COR-L47 (cell line): ENCODE data around the gene ZNF91.
"Not testable (repeated sequence)": the region's sequence is repeated elsewhere in the genome, so short reads cannot be mapped to it uniquely, and the experiment has no call there.

Source experiments
- DNase-seq: peaks from one replicate; lab custom pipeline; 2025; lab: John Stamatoyannopoulos, UW

Gene ZNF91

DNA sequence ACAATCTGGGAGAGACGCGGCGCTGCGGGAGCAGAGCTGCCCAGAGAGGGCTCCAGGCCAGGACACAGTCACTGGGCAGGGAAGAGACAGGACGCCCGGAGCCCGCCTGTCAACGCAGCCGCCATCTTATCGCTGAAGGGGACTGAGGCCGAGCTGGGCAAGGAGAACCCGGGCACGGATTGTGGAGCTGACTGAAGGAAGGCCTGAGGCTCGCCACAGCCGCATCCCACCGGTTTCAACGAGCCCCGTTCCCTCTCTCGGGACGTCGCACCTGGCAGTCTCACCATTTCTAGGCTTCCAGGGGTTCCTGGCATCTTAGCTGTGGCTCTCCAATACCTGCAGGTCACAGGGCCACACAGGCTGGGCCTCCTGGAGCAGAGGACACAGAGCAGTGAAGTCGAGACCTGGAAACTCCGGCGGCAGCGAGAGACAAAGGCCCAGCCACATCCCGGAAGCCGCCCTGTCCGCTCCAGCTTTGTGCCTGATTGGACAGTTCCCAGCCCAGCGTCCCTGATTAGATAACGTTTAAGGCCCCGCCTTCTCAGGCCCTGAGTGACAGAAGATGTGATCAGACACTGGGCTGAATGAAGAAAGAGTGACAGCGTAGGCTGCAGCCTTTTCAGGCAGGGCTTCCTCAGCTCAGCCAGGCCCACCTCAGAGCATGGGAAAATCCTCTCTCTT lies at the start of gene ZNF91:
Gene ZNF91 (minus strand): TSS at position 431 of the 681 bp plus-strand sequence. CDS start 117 bp downstream, at position 314.
- DNase-seq: peak; percentile 93

DNA sequence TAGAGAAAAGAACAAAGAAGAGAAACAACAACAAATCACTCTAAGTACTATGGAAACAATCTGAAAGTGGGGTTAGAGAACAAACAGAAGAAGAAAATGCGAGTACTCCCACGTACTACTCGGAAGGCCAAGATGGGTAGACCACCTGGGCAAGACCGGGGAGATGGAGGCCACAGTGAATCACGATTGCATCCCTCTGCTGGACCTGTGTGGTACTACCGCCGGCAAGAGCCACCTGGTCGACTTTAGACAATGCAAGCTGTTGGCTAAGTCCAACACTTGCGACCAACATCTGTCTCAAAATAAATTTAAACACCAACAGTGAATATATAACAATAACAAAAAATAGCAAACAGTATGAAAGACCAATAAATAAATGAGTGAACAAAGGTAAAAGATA lies 45.5 kb upstream of the ZNF91 start:
- no peak for DNase-seq

DNA sequence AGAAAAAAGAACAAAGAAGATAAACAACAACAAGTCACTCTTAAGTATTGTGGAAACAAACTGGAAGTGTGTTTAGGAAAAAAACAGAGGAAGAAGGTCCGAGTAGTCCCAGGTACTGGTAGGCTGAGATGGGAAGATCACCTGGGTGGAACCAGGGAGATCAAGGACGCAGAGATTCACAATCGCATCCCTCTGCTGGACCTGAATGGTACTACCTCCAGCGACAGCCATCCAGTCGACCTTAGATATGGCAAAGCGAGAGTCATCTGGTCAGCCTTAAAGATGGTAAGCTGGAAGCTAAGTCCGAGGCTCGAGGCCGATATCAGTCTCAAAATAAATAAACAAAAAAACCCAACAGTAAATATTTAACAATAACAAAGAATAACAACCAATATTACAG lies 44.9 kb upstream of the ZNF91 start:
- DNase-seq: no peak

DNA sequence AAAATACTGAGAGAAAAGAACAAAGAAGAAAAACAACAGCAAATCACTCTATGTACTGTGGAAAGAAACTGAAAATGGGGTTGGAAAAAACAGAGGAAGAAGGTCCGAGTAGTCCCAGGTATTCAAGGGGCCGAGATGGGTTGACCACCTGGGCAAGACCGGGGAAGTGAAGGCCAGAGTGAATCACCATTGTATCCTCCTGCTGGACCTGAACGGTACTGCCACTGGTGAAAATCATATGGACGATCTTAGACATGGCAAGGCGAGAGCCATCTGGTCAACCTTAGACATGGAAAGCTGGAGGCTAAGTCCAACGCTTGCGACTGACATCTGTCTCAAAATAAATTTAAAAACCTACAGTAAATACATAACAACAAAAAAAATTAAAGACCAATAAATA lies 44.4 kb upstream of the ZNF91 start:
- no peak for DNase-seq

DNA sequence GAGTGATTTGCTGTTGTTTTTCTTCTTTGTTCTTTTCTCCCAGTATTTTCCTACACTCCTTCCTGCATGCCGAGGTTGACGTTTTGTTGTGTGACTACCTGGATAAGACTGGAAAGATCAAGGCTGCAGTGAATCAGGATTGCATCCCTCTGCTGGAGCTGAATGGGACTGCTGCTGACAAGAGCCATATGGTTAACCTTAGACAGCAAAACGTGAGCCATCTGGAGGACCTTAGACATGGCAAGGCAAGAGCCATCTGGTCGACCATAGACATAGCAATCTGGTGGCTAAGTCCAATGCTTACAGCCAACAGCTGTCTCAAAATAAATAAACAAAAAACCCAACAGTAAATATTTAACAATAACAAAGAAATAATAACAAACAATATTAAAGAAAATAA lies 42.6 kb upstream of the ZNF91 start:
- no peak for DNase-seq

DNA sequence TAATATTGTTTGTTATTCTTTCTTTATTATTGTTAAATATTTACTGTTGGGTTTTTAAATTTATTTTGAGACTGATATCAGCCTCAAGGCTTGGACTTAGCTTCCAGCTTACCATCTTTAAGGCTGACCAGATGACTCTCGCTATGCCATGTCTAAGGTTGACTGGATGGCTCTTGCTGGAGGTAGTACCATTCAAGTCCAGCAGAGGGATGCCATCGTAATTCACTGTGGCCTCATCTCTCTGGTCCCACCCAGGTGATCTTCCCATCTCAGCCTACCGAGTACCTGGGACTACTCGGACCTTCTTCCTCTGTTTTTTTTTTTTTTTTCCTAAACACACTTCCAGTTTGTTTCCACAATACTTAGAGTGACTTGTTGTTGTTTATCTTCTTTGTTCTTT lies 41.7 kb upstream of the ZNF91 start:
- no peak for DNase-seq

DNA sequence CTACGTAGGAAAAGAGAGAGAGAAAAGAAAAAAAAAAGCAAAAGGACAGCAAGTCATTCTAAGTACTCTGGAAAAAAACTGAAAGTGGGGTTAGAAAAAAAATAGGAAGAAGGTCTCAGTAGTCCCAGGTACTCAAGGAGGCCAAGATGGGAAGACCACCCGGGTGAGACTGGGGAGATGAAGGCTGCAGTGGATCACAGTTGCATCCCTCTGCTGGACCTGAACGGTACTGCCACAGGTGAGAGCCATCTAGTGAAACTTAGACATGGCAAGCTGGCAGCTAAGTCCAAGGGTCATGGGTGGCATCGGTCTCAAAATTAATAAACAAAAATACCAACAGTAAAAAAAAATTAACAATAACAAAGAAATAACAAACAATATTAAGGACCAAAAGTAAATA lies 41.0 kb upstream of the ZNF91 start:
- no peak for DNase-seq

DNA sequence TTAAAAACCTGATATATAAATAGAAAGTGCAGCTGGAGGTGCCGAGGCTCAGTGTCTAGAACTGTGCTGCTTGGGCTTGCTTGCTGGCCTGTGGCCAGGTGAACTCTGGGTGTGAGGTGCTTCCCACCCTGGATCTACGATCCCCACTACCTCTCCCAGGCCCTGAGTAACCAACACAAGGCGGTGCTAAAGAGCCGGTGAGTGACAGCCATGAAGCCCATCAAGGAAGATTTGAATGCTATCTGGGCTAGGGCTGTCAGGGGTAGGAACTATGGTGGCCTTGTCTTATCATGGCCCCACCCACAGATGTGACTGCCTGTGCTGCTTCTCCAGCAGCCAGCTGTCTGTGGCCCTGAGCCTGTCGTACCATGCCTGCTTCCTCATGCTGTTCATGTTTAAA lies 25.6 kb upstream of the ZNF91 start:
- no peak for DNase-seq

DNA sequence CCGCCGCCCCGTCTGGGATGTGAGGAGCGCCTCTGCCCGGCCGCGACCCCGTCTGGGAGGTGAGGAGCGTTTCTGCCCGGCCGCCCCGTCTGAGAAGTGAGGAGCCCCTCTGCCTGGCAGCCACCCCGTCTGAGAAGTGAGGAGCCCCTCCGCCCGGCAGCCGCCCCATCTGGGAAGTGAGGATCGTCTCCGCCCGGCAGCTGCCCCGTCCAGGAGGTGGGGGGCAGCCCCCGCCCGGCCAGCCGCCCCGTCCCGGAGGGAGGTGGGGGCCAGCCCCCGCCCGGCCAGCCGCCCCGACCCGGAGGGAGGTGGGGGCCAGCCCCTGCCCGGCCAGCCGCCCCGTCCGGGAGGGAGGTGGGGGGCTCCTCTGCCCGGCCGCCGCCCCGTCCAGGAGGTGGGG lies 24.0 kb upstream of the ZNF91 start:
- DNase-seq: not testable (repeated sequence)

DNA sequence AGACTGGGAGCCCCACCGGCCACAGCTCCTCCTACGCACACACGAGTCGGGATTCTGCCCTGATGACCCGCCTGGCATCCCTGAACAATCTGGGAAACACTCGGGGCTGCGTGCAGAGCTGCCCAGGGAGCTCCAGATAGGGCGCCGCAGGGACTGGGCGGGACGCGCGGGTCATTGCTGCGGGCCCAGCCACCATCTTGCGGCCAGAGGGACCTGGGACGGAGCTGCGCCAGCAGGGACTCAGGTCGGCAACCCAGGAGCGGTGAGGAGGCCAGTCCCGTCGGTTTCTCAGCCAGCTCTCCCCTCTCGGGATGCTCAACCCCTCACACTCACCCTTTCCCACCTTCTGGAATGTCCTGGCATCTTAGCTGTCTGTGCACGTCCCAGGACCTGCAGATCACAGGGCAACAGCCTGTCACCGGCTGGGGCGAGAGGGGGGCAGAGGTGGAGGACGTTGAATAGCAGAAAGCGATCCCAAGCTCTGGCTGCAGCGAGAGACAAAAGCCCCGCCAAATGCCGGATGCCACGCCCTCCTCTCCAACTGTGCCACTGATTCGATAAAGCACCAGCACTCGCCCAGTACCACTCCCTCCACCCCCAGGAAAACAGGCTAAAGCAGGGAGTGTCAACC lies 20.4 kb upstream of the ZNF91 start:
- DNase-seq: no peak

DNA sequence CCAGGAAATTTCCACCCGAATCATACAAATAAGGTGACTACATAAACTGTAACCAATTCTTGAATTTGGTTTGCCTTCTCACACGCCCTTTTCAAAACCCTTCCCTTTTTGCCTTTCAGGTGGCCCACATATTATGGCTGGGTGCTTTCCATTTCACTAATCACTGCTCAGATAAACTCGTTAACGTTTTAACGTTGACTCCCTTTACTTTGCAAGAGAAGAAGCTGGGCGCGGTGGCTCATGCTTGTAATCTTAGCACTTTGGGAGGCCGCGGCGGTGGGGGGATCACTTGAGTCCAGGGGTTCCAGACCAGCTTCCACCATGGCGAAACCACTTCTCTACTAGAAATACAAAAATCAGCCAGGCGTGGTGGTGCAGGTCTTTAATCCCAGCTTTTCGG lies 19.8 kb upstream of the ZNF91 start:
- DNase-seq: no peak

DNA sequence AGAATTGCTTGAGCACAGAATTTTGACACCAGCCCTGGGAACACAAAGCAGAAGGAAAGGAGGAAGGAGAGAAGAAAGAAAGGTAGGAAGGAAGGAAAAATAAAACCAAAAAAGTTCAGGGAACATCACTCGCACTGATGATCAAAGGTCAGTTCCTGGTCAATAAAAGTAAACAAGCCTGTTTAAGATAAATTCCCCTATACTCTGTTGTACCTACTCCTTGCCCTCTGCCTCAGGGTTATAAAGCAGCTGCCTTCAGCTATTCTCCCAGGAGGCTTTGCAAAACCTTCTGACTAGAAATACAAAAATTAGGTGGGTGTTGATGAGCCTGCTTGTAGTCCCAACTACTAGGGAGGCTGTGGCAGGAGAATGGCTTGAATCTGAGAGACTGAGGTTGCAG lies 14.9 kb upstream of the ZNF91 start:
- no peak for DNase-seq

DNA sequence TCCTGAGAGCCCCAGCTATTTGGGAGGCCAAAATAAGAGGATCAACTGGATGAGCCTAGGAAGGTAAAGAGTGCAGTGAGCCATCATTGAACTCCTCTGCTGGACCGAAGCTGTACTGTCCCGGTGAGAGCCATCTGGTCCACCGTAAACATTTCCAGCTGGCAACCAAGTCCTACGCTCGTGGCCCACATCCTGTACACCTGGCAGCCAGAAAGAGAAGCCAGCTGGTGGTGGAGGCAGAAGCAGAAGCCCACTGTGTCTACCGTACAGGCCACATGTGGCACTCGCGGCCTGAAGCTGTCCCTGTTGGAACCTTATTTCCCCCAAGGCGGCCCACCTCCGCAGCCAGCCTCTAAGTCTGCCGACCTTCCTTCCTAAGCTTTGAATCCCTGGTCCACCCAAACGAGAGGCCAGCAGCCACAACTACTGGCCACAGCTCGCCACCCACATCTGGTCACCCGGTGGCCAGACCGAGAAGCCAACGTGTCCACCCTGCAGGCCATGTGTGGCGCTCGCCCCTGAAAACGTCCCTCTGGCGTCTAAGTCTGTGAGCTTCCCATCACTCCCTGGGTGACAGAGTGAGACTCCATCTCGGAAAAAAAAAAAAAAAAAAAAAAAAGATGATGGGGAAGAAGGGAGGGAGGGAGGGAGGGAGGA lies 14.2 kb upstream of the ZNF91 start:
- DNase-seq: no peak

DNA sequence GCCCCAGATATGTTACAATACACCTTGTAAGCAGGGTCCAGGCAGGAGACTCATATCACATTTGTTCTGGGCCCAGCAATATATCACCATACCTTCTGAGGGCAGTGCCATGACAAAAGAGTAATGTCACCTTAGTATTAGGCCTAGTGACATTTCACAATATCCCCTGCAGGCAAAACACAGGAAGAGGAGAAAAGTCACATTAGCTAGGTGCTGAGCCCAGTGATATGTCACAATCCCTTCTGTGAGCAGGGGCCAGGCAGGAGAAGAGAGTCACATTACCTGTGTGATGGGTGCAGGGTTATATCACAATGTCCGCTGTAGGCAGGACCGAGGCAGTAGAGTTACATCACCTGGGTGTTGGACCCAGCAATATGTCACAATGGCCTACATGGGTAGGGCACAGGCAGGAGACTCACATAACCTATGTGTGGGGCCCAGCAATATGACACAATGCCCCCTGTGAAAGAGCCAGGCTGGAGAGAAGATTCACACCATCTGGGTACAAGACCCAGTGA lies 12.4 kb upstream of the ZNF91 start:
- DNase-seq: no peak

DNA sequence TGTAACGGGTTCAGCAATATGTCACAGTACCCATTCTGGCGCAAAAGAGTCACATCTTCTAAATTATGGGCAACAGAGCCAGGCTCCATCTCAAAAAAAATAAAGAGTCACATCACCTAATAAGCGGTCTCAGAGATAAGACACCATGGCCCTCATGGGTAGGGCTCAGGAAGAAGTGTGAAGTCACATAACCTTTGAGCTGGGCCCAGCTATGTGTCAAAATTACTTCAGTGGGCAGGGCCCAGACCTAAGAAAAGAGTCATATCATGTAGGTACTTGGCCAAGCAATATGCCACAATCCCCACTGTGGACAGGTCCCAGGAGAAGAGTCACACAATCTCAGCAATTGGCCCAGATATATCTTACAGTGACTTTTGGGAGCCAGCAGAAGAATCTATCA lies 11.4 kb upstream of the ZNF91 start:
- DNase-seq: no peak

DNA sequence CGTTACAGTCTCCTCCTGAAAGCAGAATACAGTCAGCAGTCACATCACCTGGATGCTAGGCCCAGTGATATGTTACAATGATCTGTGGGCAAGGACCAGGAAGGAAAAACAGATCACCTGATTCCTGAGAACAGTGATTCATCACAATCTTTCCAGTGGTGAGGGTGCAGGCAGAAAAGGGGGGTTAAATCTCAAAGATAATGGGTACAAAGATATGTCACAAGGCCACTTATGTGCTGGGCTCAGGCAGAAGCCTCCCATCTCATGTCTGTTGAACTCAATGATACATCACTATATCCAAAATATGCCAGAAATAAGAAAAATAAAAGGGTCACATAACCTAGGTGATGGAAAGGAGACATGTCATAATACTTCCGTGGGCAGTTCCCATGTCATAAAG lies 10.8 kb upstream of the ZNF91 start:
- no peak for DNase-seq

DNA sequence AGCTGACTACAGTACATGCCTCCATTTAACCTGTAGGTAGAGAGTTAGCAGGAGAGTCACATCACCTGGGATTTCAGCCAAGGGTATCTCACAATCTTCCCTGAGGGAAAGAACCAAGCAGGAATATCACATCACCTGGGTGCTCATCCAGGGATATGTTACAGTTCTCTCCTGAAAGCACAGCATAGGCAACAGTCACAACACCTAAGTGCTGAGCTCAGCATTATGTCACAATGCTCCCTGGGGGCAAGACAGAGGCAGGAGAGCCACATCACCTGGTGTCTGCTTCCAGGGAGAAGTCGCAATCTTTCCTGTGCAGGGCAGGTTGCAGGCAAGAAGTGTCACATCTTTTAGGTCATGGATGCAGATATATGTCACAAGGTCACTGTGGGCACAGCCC lies 9.4 kb upstream of the ZNF91 start:
- DNase-seq: no peak

DNA sequence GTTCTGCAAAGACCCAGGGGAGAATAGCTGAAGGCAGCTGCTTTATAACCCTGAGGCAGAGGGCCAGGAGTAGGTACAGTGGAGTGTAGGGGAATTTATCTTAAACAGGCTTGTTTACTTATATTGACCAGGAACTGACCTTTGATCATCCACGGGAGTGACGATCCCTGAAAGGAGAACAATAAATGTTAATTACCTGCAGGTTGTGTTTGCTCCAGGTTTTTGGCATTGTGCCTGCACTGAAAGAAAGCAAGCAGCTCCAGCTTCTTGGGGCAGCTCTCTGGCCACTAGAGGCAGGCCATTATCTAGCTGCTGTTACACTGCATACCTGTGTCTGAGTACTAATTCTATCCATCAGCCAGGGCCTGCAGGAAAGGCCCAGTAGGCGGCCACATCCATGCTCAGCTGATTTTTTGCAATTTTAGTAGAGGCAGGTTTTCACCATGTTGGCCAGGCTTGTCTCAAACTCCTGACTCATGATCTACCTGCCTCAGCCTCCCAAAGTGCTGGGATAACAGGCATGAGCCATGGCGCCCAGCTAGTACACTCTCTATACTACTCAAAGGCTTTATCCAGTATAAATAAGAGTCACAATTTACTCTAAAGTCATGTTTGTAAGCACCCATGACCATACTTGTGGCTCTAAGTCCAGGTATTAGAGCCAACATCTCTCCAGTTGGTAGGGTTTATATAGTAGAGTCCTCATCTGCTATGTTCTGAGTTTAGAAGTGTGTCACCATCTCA lies 8.5 kb upstream of the ZNF91 start:
- DNase-seq: peak; percentile 59

DNA sequence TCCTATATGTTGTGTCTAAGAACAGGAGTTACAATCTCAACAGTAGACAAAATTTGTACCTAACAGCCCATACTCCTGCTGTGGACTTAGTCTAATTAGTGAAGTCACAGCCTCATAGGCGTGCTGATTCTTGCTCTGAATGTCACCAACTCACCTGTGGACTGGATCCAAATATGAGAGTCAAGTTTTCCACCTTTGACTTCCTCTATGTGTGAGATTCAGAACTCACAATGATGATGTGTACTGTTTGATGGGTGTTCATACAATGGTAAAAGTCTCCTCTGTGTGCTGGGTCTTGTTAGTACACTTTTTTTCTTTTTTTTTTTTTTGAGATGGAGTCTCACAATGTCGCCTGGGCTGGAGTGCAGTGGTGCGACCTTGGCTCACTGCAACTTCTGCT lies 7.8 kb upstream of the ZNF91 start:
- DNase-seq: no peak

DNA sequence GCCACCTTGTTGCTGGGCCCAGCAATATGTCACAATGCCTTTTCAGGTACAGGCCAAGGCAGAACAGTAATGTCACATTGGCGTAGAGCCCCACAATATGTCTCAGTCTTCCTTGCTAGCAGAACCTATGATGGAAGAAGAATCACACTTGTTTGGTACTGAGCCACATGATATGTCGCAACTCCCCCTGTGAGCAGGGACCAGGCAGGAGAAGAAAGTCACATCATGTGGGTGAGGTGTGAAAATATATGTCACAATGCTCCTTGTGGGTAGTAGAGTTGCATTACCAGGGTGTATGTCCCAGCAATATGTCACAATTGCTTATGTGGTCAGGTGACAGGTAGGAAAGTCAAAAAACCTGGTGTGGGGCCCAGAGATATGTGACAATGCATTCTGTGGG lies 7.1 kb upstream of the ZNF91 start:
- DNase-seq: no peak

DNA sequence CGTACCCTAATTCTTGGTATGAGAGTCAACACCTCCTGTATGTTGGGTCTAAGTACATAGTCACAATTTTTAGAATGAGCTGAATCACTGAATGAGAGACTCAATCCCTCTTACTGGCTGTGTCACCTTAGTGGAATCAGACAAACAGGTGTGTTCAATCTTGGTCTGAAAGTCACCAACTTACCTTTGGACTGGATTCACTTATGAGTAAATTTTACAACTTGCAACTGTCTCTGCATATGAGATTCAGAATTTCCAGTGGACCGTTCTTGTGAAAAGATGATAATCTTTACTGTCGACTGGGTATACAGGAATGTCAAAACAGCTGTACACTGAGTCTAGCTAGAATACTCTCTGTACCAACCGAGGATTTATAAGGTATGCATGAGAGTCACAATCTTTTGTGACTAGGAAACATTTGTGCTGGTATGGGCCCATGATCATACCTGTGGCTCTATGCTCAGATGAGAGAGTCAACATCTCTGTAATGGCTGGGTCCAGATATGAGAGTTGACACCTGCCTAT lies 5.9 kb upstream of the ZNF91 start:
- no peak for DNase-seq

DNA sequence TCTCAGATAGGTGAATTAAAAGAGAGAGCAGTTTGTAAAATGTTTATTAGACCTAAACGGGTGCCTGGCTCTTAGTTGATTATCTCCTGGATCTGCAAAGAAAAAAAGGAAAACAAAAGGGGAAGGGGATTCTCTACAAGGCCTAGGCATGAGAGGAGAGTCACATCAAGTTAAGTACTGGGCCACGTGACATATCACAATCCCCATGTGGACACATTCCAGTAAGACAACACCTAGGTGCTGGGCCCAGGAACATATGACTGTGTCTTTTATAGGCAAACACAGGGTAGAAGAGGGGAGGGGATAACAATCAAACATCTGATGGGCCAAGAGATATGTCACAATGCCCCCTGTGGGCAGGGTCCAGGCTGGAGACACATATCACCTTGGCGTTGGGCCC lies 4.2 kb upstream of the ZNF91 start:
- no peak for DNase-seq
